ENCODE measurements around the gene CLMP. TPM values are rescaled to one million over a fixed set of nuclear protein-coding genes. Genes with fewer than 3 reads are reported as not detected.

CLMP gene
- total and polyA plus RNA-seq, 2 donors (not counting 3 experiments of a cell fraction or from before 2014, with no cell fraction given), result 0.03 to 0.18 TPM

GRCh38 chr11:123052901-123053721 lies 141.9 kb downstream of the CLMP start:
- intact Hi-C loops (cut with micrococcal nuclease), result no loop called here
- no peak overlapping the region for H3K4me3 ChIP-seq (replicated peaks in 1 of 3; ENCODE audit: insufficient read depth in 1 of 3, low read depth in 1 of 3, low read length in 3 of 3)
- BruUV-seq (replicated peaks), result no TSS peak
- peaks cover 3% of the 10 kb centered on the region for H4K20me1 ChIP-seq (replicated peaks; ENCODE audit: control insufficient read depth, extremely low read depth, insufficient read depth, low read length)
- no peaks in the 10 kb centered on the region for H3K9me3 ChIP-seq (replicated peaks; ENCODE audit: control insufficient read depth, insufficient read depth, low read length)
- FAIRE-seq (no peak), DNase-seq (ENCODE audit: low read depth, low spot score) (no peak)
- ChIA-PET CTCF (interaction anchor here (0.9 to 4.1 kb wide), 16 partner anchors 9 to 474 kb away, joined by 3 to 101 read pairs (median 7); no protein-coding TSS in a partner anchor), POLR2A (interaction anchor here (1.1 to 2.3 kb wide), 2 partner anchors 9 to 30 kb away, joined by 3 to 14 read pairs; partner anchors contain the start of gene HSPA8)
- no peaks in the 10 kb centered on the region for H3K9me1 ChIP-seq (replicated peaks; ENCODE audit: control insufficient read depth, extremely low read depth, insufficient read depth, low read length)
- no peak overlapping the region for H3K4me2 ChIP-seq (ENCODE audit: insufficient read depth, low read length)
- H3K27ac ChIP-seq (ENCODE audit: insufficient read depth, low read depth, low read length), result no peak overlapping the region
- H3K27me3 ChIP-seq (ENCODE audit: control insufficient read depth in 2 of 2, insufficient read depth in 2 of 2, low read length in 2 of 2), result peaks cover 0 to 1% of the 10 kb centered on the region in 2 experiments
- H3K9ac ChIP-seq (replicated peaks; ENCODE audit: extremely low read depth, insufficient read depth, low read length), result no peak overlapping the region
- H3K79me2 ChIP-seq (ENCODE audit: control insufficient read depth, insufficient read depth, low read length), result peaks cover 12% of the 10 kb centered on the region
- dilution Hi-C loops (cut with MboI; ENCODE audit: extremely low pct_ligation_motif_present, low sequenced_read_pairs), result no loop called here
- H3K4me1 ChIP-seq (ENCODE audit: control insufficient read depth, extremely low read depth, insufficient read depth, low read length), result peaks cover 3% of the 10 kb centered on the region
- H2AFZ ChIP-seq (ENCODE audit: low read depth, low read length), result no peak overlapping the region
- H3K36me3 ChIP-seq (ENCODE audit: control insufficient read depth in 2 of 2, extremely low read depth in 1 of 2, insufficient read depth in 2 of 2, low read length in 2 of 2), result peaks cover 26 to 28% of the 10 kb centered on the region in 2 experiments
- TF ChIP-seq CTCF (IDR thresholded peaks at IDR 0.05; ENCODE audit: extremely low read depth in 1 of 2, insufficient read depth in 1 of 2, low read depth in 1 of 2, low read length in 2 of 2) (no peak), POLR2A (IDR thresholded peaks at IDR 0.05; ENCODE audit: low read depth, low read length) (peak; percentile 51)

- no peak overlapping the region for H2AFZ ChIP-seq (ENCODE audit: low read depth, low read length)
- no peak overlapping the region for H3K27ac ChIP-seq (ENCODE audit: insufficient read depth, low read depth, low read length)
- POLR2A ChIA-PET, result interaction anchor here (0.6 kb wide), 1 partner anchor 142 kb away, joined by 3 read pairs; no protein-coding TSS in a partner anchor
- peaks cover 3% of the 10 kb centered on the region for H4K20me1 ChIP-seq (replicated peaks; ENCODE audit: control insufficient read depth, extremely low read depth, insufficient read depth, low read length)
- no peak overlapping the region for H3K4me2 ChIP-seq (ENCODE audit: insufficient read depth, low read length)
- CTCF ChIA-PET, result interaction anchor here (1.1 kb wide), 1 partner anchor 18 kb away, joined by 3 read pairs; no protein-coding TSS in a partner anchor
- dilution Hi-C loops (cut with MboI; ENCODE audit: extremely low pct_ligation_motif_present, low sequenced_read_pairs) (no loop called here), intact Hi-C loops (cut with micrococcal nuclease) (no loop called here)
- DNase-seq (ENCODE audit: low read depth, low spot score), result no peak
- H3K9me3 ChIP-seq (replicated peaks; ENCODE audit: control insufficient read depth, insufficient read depth, low read length), result no peaks in the 10 kb centered on the region
- H3K4me1 ChIP-seq (ENCODE audit: control insufficient read depth, extremely low read depth, insufficient read depth, low read length), result no peaks in the 10 kb centered on the region
- no peak overlapping the region for H3K9ac ChIP-seq (replicated peaks; ENCODE audit: extremely low read depth, insufficient read depth, low read length)
- H3K79me2 ChIP-seq (ENCODE audit: control insufficient read depth, insufficient read depth, low read length), result peaks cover under 1% of the 10 kb centered on the region
- no peak overlapping the region for H3K4me3 ChIP-seq (replicated peaks in 1 of 3; ENCODE audit: insufficient read depth in 1 of 3, low read depth in 1 of 3, low read length in 3 of 3)
- H3K27me3 ChIP-seq (ENCODE audit: control insufficient read depth in 2 of 2, insufficient read depth in 2 of 2, low read length in 2 of 2), result peaks cover 0 to 4% of the 10 kb centered on the region in 2 experiments
- no peak for FAIRE-seq
- H3K36me3 ChIP-seq (ENCODE audit: control insufficient read depth in 2 of 2, extremely low read depth in 1 of 2, insufficient read depth in 2 of 2, low read length in 2 of 2), result peaks cover 15 to 17% of the 10 kb centered on the region in 2 experiments
- no TSS peak for BruUV-seq (replicated peaks)
- no peaks in the 10 kb centered on the region for H3K9me1 ChIP-seq (replicated peaks; ENCODE audit: control insufficient read depth, extremely low read depth, insufficient read depth, low read length)
- TF ChIP-seq EZH2 (IDR thresholded peaks at IDR 0.05; ENCODE audit: borderline replicate concordance, low read depth, low read length, severe bottlenecking), result no peak
- TF ChIP-seq MAX (IDR thresholded peaks at IDR 0.05; ENCODE audit: insufficient read depth, insufficient read length), result no peak
- no peak for TF ChIP-seq GATA2 (IDR thresholded peaks at IDR 0.05; ENCODE audit: insufficient read depth, insufficient read length, low read depth, low read length)
- TF ChIP-seq JUN (IDR thresholded peaks at IDR 0.05; ENCODE audit: borderline replicate concordance, insufficient read depth, insufficient read length, low read depth), result no peak
- no peak for TF ChIP-seq FOS (IDR thresholded peaks at IDR 0.05; ENCODE audit: borderline replicate concordance, insufficient read depth, low read length)
- no peak for TF ChIP-seq POLR2A (IDR thresholded peaks at IDR 0.05; ENCODE audit: low read depth, low read length)
- TF ChIP-seq POLR2AphosphoS5 (IDR thresholded peaks at IDR 0.05; ENCODE audit: insufficient read depth, low read depth, low read length), result no peak
These were observed 143.4 kb downstream of the CLMP start for GRCh38 chr11:123051634-123052033.
